CMK (cell line): ENCODE data around the gene C1S.

ENCODE experiments used
- DNase-seq: peaks from one replicate; pipeline ENCODE4 v3.0.0-alpha.2; 2010; ENCODE audit warnings: low read depth

C1S gene

GRCh38 chr12:7076493-7076892 is 16.0 kb downstream of the C1S start:
- DNase-seq: no peak

GRCh38 chr12:7078163-7078562 is 17.6 kb downstream of the C1S start:
- DNase-seq: no peak

GRCh38 chr12:7079826-7080125 is 19.3 kb downstream of the C1S start:
- no peak for DNase-seq

- no peak for DNase-seq
Measured at GRCh38 chr12:7081037-7081436, 20.5 kb downstream of the C1S start.

- DNase-seq: no peak
Measured at GRCh38 chr12:7083125-7083524, 22.6 kb downstream of the C1S start.

- no peak for DNase-seq
Measured at GRCh38 chr12:7089196-7089871, 28.8 kb downstream of the C1S start.

- DNase-seq: no peak
Measured at GRCh38 chr12:7090222-7090998, 29.9 kb downstream of the C1S start.

GRCh38 chr12:7091171-7091570 is 30.7 kb downstream of the C1S start:
- no peak for DNase-seq

- no peak for DNase-seq
Measured at GRCh38 chr12:7091660-7092228, 31.2 kb downstream of the C1S start.

- no peak for DNase-seq
Measured at GRCh38 chr12:7092229-7092985, 31.9 kb downstream of the C1S start, which contains the start of gene C1R. TSS of gene C1R (minus strand) at chr12:7092445. CDS start at chr12:7092388, 57 bp downstream.

- no peak for DNase-seq
Measured at GRCh38 chr12:7092986-7093460, 32.5 kb downstream of the C1S start.

- no peak for DNase-seq
Measured at GRCh38 chr12:7093486-7093885, 33.0 kb downstream of the C1S start.

GRCh38 chr12:7093892-7094291 is 33.4 kb downstream of the C1S start:
- no peak for DNase-seq

- DNase-seq: no peak
Measured at GRCh38 chr12:7096006-7096932, 35.8 kb downstream of the C1S start.

GRCh38 chr12:7096979-7097378 is 36.5 kb downstream of the C1S start:
- DNase-seq: no peak

- no peak for DNase-seq
Measured at GRCh38 chr12:7099290-7099996, 38.9 kb downstream of the C1S start.

- DNase-seq: no peak
Measured at GRCh38 chr12:7100239-7100638, 39.7 kb downstream of the C1S start.

- DNase-seq: no peak
Measured at GRCh38 chr12:7101047-7101693, 40.7 kb downstream of the C1S start.

GRCh38 chr12:7101694-7102131 is 41.2 kb downstream of the C1S start:
- no peak for DNase-seq

GRCh38 chr12:7102582-7102981 is 42.1 kb downstream of the C1S start:
- no peak for DNase-seq
